Bone marrow (tissue), 2 donors: Measurements from ENCODE around the gene ISL2.
"Not testable (repeated sequence)": the region's sequence is repeated elsewhere in the genome, so short reads cannot be mapped to it uniquely, and the experiment has no call there.

ENCODE experiments used
- DNase-seq, 2 donors: peaks; one replicate each; lab custom pipeline; 2025; lab: John Stamatoyannopoulos, UW

ISL2 gene

DNA sequence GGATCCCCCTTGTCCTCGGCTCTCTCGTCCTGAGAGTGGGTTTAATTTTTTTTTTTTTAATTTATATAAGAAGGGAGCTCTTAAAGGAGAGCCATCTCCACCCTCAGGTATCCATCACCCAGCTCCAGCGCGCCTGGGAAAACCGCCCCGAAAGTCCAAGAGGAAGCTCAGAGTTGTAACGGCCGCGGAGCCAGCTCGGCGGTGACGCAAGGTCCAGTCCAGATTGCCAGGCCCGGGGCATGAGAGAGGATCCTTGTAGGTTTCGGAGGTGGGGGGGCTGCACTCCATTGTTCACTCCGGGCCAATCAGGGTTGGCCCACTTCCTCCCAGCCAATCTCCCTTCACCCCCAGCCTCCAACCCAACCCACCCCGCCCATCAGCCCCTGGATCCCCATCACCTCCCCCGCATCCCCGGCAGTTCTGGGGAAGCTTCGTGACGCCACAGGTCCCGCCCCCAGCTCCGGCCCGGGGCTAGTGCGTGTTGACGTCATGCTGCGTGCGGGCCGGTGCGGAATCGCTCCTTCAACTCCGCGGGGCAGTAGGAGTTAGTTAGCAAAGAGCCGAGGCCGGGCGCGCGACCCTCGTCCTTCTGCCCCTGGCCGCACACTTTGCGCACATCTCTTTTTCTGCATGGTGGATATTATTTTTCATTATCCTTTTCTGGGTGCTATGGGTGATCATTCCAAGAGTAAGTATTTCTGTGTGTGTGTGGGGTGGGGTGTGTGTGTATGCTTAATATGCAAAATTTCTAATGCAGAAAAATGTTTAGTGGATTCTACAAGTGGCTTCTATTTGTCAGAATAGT is at the start of gene ISL2:
TSS of gene ISL2 (plus strand) at position 520 of the 805 bp plus-strand sequence. CDS start at position 631, 111 bp downstream.
- DNase-seq = peak in 1 of 2 donors; percentile 72

DNA sequence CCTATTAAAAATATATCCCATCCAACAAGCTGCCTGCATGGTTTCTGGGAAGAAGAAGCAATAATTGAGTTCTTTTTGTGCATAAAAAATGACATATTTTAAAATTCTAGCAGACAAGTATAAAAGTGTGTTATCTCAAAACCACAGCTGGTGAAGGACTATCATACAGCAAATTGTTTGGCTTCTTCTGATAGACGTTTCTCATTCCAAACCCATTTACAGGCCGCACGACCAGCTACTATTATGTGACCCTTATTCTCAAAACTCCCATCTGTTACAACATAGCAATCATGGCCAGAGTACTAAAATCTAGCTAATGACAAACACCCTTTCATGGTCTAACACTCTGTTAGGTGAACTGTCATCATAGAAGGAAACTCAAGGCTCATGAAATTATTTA is 47.0 kb upstream of the ISL2 start:
- no peak for DNase-seq

DNA sequence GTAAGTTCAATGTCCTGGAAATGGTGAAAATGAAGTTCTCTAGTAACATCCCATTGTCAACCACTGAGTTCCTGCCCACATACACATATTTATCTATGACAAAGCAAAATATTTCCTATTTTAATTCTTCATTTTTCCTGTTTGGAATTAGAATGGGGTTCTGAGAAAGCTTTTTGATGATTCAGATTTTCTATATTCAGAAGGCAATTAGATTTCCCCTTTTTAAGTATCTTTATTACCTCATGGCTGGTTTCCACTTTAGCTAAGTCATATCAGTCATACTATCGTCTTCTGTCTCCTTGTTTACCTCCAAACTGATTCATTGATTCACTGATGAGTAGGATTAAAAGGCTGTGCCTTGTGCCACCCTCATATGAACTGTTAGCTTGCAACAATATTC is 43.2 kb upstream of the ISL2 start:
- no peak for DNase-seq

DNA sequence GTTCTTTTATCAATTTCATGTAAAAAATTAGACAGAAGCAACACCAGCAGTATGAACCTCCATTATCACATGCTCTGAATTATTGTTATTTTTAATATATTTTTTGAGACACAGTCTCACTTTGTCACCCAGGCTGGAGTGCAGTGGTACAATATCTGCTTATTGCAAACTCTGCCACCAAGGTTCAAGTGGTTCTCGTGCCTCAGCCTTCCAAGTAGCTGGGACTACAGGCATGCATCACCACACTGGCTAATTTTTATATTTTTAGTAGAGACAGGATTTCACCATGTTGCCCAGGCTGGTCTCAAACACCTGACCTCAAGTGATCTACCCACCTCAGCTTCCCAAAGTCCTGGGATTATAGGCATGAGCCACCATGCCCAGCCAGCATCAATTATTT is 42.1 kb upstream of the ISL2 start:
- not testable (repeated sequence) for DNase-seq

DNA sequence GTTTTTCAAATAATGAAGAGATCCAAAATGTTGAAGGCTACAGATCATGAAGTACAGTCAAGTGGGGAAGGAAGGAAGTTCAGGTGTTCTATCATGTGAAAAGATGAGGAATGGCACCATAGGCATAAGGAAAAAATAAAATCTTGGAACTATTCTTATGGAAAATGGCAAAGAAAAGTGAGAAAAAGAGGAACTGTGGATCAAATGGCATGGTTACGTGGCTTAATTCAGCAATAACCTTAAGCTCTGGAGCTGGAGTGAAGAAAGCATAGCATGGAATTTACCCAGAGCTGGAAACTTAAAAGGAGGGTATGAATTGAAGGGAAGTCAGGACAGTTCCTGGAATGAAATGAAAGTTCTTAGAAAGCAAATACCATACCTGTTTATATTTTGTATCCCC is 39.7 kb upstream of the ISL2 start:
- no peak for DNase-seq

DNA sequence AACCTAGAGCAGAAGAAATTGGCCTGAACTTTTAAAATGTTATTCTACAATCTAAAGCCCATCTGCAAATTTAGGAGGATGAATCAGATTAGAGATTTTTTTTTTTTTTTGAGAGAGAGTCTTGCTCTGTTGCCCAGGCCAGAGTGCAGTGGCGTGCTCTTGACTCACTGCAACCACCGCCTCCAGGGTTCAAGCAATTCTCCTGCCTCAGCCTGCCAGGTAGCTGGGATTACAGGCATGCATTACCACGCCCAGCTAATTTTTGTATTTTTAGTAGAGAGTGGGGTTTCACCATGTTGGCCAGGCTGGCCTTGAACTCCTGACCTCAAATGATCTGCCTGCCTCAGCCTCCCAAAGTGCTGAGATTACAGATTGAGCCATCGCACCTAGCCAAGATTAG is 38.6 kb upstream of the ISL2 start:
- DNase-seq = not testable (repeated sequence)

DNA sequence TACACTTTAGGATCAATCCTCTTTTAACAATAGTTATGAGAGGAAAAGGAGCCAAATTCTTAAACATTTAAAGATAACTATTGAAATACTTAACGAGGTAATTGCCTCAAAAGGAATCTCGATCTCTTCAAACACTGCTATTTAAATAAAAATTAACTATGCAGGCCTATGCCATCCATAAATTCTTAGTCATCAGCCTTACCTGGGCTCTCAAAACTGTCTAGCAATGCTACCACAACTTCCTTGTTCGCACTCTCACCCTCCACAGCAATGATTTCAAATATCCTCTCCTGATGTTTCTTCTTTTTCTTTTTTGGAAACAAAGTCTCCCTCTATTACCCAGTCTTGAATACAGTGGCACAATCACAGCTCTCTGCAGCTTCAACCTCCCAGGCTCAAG is 37.6 kb upstream of the ISL2 start:
- DNase-seq = no peak

DNA sequence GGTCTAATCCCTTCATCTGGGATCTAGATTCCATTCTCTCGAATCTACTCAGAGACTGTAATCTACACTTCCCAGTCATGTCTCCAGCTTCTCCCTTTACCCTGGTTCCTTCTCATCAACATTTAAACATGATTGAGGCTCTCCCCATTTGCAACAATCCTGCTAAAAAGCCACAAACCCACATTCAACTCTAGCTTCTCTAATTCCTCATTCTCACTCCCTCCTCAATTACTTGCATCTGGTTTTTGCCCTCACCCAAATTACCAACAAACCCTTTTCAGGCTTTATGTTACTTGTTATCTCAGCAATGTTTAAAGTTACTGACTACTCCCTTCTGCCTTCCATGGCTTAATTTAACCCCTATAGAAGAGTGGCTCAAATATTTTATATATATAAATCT is 36.8 kb upstream of the ISL2 start:
- no peak for DNase-seq

DNA sequence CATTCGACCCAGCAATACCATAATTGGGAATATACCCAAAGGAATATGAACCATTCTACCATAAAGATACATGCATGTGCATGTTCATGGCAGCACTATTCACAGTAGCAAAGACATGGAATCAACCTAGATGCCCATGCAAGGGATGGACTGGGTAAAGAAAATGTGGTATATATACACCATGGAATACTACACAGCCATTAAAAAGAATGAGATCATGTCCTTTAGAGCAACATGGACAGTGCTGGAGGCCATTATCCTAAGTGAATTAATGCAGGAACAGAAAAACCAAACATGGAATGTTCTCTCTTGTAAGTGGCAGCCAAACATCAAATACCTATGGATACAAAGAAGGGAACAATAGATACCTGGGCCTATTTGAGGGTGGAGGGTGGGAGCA is 32.7 kb upstream of the ISL2 start:
- DNase-seq = no peak

DNA sequence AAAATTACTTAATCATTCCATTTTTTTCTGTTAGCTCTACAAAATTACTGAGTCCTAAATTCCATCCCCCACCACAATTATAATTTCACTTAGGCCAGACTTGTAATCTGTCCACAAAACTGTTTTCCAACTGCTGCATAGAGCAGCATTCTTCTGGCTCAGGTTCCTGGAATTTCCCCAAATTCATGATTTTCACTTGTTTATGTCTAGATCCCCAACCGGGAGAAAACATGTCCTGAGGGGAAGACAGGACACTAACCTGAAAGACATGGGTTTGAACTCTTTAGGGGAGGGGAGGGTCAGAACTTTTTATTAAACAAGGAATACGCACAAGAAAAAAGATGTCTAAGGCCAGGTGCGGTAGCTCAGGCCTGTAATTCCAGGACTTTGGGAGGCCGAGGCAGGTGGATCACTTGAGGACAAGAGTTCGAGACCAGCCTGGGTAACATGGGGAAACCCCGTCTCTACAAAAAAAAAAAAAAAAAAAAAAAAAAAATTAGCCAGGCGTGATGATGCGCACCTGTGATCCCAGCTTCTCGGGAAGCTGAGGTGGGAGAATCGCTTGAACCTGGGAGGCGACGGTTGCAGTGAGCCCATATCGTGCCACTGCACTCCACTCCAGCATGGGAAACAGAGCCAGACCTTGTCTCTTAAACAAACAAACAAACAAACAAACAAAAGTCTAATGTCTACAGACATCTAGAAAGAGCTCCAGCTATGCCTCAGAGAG is 26.8 kb upstream of the ISL2 start:
- no peak for DNase-seq

DNA sequence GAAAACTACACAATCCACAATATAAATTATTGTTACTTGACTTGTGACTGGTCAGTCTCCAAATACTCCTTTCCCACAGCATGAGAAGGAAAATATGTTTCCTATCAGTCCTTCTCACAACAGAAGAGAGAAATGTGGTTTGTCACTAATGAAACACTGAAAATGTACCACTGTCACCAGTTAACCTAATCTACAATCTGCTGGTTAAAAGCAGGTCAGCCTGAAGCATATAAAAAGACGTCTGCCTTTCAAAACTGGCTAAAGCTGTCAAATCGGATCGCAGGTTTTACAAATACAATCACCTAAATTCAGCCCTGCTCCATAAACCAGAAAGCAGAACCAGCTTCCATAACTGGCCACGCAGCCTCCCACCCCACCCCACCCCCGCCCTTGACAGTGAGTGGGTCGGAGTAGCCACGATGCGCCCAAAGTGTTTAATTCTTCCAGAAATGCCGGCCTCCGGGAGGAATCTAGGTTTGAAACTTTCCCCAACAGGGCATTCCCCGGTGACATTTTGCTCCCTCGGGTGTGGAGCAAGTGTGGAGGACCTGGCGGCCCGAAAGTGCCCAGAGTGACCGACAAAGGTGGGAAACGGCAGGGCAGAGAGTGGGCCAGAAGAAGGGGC is 26.0 kb upstream of the ISL2 start:
- DNase-seq = peak in 1 of 2 donors; percentile 59

DNA sequence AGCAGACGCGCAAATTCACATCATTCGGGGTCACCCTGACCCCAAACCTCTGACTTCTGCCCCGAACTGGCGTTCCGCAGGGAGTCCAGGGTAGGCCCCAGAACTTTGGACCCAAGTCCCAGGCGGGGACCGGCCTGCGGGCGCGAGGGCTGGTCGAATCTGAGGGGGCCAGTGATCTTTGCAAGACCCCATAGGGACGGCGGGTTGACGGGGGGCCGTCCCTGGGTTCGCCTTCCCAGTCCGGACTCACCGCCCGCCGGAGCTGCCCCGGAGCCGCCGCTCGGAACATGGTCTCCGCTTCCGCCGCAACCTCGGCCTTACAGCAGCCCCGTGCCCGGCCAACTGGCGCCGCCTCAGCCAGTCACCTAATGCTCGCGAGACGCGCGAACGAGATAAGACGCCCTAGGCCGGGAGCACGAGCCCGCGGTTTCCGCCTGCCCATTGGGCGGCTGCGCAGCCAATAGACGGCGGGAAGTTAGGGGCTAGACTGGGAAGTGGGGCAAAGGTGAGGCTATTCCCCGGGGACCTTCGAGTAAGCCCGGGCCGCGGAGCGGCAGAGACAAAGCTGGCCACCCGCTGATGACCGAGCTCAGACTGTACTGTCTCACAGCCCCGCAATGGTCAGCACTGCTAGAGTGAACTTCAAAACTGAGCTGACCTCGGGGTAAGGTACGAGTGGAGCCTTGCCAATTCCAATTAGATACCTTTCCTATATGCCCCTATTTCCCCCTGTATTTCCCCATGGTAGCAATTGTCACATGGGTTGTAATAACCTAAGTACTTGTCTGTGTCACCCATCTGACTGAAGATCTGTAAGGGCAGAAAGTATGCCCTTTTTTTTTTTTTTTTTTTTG is 25.2 kb upstream of the ISL2 start, which contains the start of gene ETFA:
TSS of gene ETFA (minus strand) at position 370 of the 854 bp plus-strand sequence. CDS start at position 289, 81 bp downstream.
- DNase-seq = peak; percentile 79 to 81

DNA sequence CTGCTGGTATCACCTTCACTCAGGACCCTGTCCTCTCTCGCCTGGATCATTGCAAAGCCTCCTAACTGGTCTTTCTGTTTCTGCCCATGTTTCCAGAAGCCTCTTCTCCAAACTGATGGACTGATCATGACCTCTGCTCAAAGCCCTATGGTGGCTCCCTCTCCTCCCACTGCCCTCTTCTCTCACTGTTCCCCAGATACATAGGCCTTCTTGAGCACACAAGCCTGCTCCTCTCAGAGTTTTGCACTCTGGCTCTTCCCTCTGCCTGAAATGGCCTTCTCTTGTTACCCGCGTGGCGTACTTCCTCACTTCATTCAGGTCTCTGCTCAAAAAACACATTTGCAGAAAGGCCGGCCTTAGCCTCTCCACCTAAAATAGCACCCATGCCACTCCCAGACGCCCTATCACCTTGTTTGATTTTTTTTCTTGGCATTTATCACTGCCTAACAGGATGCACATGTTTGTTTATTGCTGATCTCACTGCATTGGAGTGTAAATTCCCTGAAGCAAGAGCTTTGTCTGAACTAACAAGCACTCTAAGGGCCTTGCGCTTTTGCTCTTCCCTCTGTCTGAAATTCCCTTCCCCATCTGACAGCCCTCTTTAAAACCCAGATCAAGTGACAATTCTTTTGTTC is 23.9 kb upstream of the ISL2 start:
- DNase-seq = no peak

DNA sequence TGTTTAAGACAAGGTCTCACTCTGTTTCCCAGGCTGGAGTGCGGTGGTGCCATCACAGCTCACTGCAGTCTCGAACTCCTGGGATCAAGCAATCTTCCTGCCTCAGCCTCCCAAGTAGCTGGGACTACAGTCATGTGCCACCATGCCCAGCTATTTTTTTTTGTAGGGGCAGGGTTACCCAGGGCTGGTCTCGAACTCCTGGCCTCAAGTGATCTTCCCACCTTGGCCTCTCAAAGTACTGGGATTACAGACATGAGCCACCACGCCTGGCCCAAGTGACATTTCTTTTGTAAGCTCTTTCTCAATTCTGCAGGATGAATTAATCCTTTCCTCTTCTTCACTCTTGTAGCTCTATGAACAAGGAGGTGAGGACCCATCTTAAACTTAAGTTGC is 23.4 kb upstream of the ISL2 start:
- not testable (repeated sequence) for DNase-seq

DNA sequence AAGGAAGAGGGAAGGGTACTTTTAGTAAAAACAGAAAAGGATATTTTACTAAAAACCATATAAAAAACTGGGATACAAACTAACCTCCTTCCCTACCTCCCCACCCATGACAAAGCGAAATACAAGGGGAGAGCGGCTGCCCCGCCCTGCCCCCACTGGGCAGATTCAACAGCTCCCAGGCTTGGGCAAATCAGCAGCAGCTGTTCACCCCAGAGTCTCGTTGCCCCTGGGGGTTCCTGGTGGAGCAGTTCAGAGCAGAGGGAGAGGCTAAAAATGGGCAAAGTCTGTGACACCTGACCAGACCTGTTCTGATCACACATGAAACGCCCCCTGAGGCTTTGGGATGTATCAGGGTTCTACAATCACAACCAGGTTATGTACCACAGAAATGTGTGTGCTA is 22.8 kb upstream of the ISL2 start:
- no peak for DNase-seq

DNA sequence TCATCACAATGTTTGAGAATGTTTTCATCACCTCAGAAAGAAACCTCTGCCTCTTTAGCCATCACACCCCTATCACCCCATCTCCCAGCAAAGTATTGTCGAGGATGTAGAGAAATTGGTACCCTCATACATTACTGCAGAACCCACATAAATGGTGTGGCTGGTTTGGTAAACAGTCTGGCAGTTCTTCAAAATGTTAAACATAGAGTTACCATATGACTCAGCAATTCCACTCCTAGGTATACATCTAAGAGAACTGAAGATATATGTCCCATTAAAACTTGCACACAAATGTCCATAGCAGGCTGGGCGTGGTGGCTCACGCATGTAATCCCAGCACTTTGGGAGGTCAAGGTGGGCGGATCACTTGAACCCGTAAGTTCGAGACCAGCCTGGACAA is 16.6 kb upstream of the ISL2 start:
- DNase-seq = no peak

DNA sequence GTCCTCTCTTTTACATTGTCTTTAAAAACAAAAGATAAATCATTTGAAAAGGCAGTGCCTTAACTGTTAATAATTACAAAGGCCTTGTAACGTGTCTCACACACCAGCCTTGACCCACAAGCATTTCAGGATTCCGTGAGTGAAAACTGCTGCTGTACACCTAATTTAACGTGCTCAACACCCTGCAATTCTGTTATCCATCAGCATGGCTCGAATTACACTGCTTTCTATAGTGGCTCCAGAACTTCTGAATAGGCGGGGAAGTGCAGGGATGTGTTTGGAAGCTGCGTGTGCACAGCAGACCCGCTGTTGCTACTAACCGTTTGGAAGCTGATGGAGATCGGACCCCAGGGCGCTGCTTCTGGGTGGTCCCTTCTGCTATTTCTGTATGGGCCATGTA is 15.4 kb upstream of the ISL2 start:
- no peak for DNase-seq

DNA sequence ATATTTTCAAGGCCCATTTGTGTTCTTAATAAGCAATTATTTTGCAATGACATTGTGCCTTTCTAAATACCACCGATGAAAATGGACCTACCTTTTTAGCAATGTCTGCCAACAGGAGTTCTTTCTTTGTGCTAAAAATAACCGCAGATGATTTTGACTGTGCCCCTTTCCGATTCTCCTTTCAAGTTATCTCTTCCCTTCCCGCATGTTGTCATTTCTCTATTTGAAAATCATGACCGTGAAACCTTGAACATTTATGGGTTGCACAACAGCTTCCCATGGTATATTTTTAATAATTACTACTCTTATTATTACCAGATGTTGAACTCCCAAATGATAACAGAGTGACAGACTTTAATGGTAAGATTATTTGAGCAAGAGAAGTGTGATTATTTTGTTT is 15.0 kb upstream of the ISL2 start:
- no peak for DNase-seq

DNA sequence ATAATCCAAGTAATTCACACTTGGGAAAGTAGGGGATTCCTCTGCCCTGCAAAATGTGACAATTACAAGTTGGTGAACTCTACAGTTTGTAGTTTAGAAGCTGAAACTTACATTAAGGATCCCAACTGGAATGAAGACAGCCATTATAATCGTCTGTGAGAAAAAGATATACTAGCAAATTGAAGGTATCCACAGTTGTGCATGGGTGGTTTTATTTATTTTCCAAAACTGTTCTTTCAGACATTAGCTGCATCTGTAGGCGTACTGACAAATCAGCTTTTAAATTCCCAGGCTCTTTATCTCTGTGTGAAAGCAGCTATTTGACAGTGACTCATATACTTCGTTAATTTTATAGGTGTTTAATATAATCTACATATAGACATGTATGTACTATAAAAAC is 12.5 kb upstream of the ISL2 start:
- DNase-seq = no peak

DNA sequence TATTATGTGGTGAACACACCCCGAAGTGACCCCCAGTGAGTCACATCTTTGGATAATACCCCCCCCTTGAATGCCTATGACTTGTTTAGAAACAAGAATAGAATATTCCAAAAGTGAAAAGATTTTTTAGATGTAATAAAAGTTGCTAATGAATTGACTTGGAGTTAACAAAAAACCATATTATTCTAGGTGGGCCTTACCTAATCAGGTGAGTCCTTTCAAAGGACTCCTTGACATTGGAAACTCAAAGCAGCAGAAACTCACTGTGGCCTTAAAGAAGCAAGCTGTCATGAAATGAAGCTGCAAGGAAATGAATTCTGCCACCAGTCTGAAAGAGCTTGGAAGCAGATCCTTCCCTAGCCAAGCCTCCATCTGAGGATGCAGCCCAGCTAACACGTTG is 10.9 kb upstream of the ISL2 start:
- DNase-seq = no peak
